ENCODE data around the gene ADGRV1.

DNA sequence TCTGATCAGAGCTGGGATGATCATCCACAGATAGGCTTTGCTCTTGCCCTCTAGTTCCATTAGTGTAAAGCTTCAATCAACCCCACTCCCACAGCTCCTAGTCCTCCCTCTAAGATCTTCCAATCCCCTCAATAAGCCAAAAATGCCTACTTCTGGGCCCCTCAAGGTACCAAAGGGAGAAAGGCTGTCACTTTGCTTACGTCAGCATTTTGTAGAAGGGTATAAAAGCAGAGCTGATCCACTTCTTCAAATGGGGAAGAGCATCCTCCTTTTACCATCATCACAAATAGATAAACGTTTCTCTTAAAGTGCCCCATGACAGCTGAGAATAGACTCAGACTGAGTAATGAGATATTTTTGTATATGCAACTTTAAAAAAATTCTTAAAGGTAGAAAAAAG is 13.1 kb upstream of the ADGRV1 start:
- TF ChIP-seq MAX (IDR thresholded peaks at IDR 0.05; ENCODE audit: low read depth, low read length) (no peak), CTCF (IDR thresholded peaks at IDR 0.05; ENCODE audit: low read depth, low read length) (no peak), POLR2A (IDR thresholded peaks at IDR 0.05; ENCODE audit: extremely low read depth, insufficient read length) (no peak), MYC (IDR thresholded peaks at IDR 0.05; ENCODE audit: low read depth, low read length) (no peak)

All from NB4 (cell line).